IPS-18a (cell line): ENCODE results near the gene SLC39A3.

ENCODE experiments used
- H3K27ac ChIP-seq: one replicate; pipeline ENCODE4 v1.5.1; 2013; ENCODE audit warnings: low read length
- H3K27me3 ChIP-seq: one replicate; pipeline ENCODE4 v1.6.1; 2013; ENCODE audit warnings: mild to moderate bottlenecking, low read length; ENCODE audit not compliant: control insufficient read depth, insufficient read depth
- H3K36me3 ChIP-seq: one replicate; pipeline ENCODE4 v1.6.1; 2013; ENCODE audit warnings: low read depth, low read length; ENCODE audit not compliant: control insufficient read depth
- H3K4me1 ChIP-seq: one replicate; pipeline ENCODE4 v1.6.1; 2013; ENCODE audit warnings: low read depth, low read length; ENCODE audit not compliant: control insufficient read depth
- H3K4me3 ChIP-seq: one replicate; pipeline ENCODE4 v1.5.1; 2013; ENCODE audit warnings: low read length
- H3K9ac ChIP-seq: one replicate; pipeline ENCODE4 v1.6.1; 2013; ENCODE audit warnings: mild to moderate bottlenecking, low read length, moderate library complexity
- H3K9me3 ChIP-seq: one replicate; pipeline ENCODE4 v1.6.1; 2013; ENCODE audit warnings: low read depth, low read length; ENCODE audit not compliant: control insufficient read depth

The SLC39A3 gene

DNA sequence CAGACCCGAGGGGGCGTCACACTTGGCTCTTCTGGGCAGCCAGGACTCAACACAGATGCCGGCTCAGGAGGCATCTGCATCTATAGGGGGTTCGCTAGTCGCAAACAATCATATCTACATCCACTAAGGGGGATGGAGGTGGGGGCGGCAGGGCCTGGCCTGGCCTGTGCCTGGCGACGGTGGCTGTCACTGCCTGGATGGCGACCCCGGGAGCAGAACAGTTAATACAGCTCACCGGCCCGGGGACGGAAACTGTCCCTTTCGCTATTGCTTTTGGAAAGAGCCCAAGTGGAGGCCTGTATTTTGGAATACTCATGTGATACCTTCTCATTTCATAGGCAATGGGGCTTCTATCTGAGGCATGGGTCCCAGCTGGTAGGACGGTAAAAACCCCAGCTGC is 25.6 kb upstream of the SLC39A3 start:
- H3K9ac ChIP-seq, result no peak overlapping the region

DNA sequence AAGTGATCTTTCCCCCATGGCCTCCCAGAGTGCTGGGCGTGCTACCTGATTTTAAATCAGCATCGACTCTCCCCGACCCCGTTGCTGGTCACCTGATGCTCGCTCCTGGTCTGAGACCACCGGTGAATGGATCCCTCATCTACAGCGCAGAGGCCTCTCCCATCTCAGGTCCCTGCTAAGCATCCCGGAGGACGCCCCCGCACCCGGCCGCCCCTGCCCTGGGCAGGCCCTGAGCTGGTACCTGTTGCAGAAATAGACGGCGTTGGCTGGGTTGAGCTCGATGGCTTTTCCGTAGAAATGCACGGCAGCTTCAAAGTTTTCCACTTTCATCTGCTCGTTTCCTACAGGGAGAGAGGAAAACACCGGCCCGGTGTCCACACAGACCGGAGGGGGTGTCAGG is 25.1 kb upstream of the SLC39A3 start:
- Histone ChIP-seq H3K4me3 (no peak overlapping the region), H3K36me3 (peaks cover 61% of the 10 kb centered on the region), H3K4me1 (no peaks in the 10 kb centered on the region), H3K9ac (no peak overlapping the region), H3K27me3 (no peaks in the 10 kb centered on the region), H3K27ac (no peak overlapping the region), H3K9me3 (no peaks in the 10 kb centered on the region)

More for the DNA sequence above, 25.6 kb upstream of the SLC39A3 start:
- Histone ChIP-seq H3K4me3 (no peak overlapping the region), H3K27me3 (no peaks in the 10 kb centered on the region), H3K9me3 (no peaks in the 10 kb centered on the region), H3K27ac (no peak overlapping the region), H3K36me3 (peaks cover 61% of the 10 kb centered on the region), H3K4me1 (no peaks in the 10 kb centered on the region)

DNA sequence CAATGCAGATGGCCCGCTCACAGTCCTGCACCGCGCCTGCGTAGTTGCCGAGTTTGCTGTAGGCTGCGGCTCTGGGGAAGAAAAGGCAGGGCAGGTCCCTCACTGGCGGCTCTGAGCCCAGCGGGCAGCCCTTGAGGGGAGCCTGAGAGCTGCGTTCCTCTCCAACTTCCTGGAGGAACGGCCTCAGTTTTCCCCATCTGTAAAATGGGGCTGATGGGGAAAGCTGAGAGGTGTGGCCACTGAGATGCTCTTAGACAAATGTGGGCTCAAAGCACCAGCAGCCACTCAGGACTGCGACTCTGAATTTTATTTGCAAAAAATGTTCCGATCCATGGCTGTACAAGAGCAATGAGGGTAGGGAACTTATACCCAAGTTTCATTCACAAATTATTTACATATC is 23.9 kb upstream of the SLC39A3 start:
- Histone ChIP-seq H3K27me3 (no peaks in the 10 kb centered on the region), H3K4me3 (no peak overlapping the region), H3K36me3 (peaks cover 67% of the 10 kb centered on the region), H3K9me3 (no peaks in the 10 kb centered on the region), H3K27ac (no peak overlapping the region), H3K4me1 (no peaks in the 10 kb centered on the region), H3K9ac (no peak overlapping the region)

DNA sequence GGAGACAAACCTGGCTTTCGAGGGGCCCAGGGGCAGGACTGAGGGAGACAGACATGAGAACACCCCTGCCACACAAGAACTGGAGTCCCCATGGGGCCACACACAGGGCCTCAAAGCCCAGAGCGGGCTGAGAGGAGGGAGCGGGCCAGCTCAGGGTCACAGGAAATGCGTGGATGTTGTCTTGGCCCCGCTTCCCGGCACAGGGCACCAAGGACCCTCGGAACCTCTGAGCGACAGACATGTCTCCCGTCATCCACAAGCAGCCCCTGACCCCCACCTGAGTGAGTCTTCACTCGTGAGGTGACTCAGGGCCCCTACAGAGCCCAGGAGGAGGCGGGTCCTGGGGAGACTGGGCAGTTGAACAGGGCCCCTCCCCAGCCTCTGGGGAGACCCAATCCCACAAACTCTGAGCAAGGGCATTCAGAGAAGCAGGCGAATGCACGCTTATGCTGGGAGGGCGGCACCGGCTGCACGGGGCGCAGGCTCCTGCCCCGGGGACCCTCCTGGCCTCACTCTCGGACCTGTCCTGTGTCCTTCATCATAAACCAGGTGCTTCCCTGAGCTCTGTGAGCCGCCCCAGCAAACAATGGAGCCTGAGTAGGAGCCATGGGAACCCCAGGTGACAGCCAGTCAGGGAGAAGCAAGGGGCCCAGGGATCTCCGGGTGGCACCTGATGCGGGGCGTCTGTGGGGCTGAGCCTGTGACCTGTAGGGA is 23.1 kb upstream of the SLC39A3 start:
- Histone ChIP-seq H3K9ac (no peak overlapping the region), H3K4me3 (no peak overlapping the region), H3K9me3 (no peaks in the 10 kb centered on the region), H3K4me1 (no peaks in the 10 kb centered on the region), H3K36me3 (peaks cover 70% of the 10 kb centered on the region), H3K27ac (no peak overlapping the region), H3K27me3 (no peaks in the 10 kb centered on the region)

- no peaks in the 10 kb centered on the region for H3K9me3 ChIP-seq
- no peak overlapping the region for H3K27ac ChIP-seq
- H3K27me3 ChIP-seq, result no peaks in the 10 kb centered on the region
- H3K4me1 ChIP-seq, result no peaks in the 10 kb centered on the region
- H3K9ac ChIP-seq, result no peak overlapping the region
- H3K4me3 ChIP-seq, result no peak overlapping the region
- H3K36me3 ChIP-seq, result peaks cover 75% of the 10 kb centered on the region
Observed at GRCh38 chr19:2761876-2762782, 22.3 kb upstream of the SLC39A3 start.

- no peaks in the 10 kb centered on the region for H3K4me1 ChIP-seq
- no peaks in the 10 kb centered on the region for H3K27me3 ChIP-seq
- H3K9ac ChIP-seq, result no peak overlapping the region
- peaks cover 74% of the 10 kb centered on the region for H3K36me3 ChIP-seq
- no peaks in the 10 kb centered on the region for H3K9me3 ChIP-seq
- H3K4me3 ChIP-seq, result no peak overlapping the region
- H3K27ac ChIP-seq, result no peak overlapping the region
Observed at GRCh38 chr19:2761309-2761677, 21.5 kb upstream of the SLC39A3 start.

DNA sequence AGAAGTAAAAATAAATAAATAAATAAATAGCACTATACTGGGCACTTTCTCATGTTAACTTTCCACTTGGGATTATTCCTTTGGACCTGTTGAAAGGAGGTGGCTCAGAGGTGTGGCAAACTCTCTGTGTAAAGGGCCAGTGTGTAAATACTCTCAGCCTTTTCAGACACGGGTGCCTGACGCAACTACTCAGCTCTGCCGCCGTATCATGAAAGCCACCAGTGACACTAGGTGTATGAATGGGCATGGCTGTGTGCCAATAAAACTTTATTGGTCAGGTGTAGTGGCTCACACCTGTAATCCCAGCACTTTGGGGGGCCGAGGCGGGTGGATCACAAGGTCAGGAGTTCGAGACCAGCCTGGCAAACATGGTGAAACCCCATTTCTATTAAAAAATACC is 20.1 kb upstream of the SLC39A3 start:
- Histone ChIP-seq H3K4me1 (no peaks in the 10 kb centered on the region), H3K36me3 (peaks cover 77% of the 10 kb centered on the region), H3K9me3 (no peaks in the 10 kb centered on the region), H3K27me3 (no peaks in the 10 kb centered on the region), H3K27ac (no peak overlapping the region), H3K9ac (no peak overlapping the region), H3K4me3 (no peak overlapping the region)

DNA sequence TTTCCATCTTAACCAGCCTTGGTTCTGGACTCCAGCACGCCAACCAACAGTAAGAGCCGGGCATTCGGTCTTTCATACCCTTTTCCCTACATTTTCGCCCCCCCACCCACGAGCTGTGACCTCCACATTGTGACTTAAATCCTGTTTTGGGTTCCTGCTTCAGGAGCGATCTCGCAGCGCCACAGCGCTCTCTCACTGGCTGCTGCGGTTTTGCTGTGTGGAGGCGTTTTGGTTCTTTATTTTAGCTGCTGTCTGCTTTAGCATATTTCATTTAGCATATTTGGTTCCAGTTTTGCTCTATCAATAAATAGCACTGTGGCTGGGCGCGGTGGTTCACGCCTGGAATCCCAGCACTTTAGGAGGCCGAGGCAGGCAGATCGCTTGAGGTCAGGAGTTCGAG is 19.5 kb upstream of the SLC39A3 start:
- Histone ChIP-seq H3K4me3 (no peak overlapping the region), H3K9me3 (no peaks in the 10 kb centered on the region), H3K4me1 (no peaks in the 10 kb centered on the region), H3K9ac (no peak overlapping the region), H3K36me3 (peaks cover 78% of the 10 kb centered on the region), H3K27ac (no peak overlapping the region), H3K27me3 (no peaks in the 10 kb centered on the region)

- Histone ChIP-seq H3K4me1 (no peaks in the 10 kb centered on the region), H3K27me3 (no peaks in the 10 kb centered on the region), H3K9me3 (no peaks in the 10 kb centered on the region), H3K36me3 (peaks cover 77% of the 10 kb centered on the region), H3K9ac (no peak overlapping the region), H3K27ac (no peak overlapping the region), H3K4me3 (no peak overlapping the region)
Observed at GRCh38 chr19:2758601-2759313, 18.9 kb upstream of the SLC39A3 start.

DNA sequence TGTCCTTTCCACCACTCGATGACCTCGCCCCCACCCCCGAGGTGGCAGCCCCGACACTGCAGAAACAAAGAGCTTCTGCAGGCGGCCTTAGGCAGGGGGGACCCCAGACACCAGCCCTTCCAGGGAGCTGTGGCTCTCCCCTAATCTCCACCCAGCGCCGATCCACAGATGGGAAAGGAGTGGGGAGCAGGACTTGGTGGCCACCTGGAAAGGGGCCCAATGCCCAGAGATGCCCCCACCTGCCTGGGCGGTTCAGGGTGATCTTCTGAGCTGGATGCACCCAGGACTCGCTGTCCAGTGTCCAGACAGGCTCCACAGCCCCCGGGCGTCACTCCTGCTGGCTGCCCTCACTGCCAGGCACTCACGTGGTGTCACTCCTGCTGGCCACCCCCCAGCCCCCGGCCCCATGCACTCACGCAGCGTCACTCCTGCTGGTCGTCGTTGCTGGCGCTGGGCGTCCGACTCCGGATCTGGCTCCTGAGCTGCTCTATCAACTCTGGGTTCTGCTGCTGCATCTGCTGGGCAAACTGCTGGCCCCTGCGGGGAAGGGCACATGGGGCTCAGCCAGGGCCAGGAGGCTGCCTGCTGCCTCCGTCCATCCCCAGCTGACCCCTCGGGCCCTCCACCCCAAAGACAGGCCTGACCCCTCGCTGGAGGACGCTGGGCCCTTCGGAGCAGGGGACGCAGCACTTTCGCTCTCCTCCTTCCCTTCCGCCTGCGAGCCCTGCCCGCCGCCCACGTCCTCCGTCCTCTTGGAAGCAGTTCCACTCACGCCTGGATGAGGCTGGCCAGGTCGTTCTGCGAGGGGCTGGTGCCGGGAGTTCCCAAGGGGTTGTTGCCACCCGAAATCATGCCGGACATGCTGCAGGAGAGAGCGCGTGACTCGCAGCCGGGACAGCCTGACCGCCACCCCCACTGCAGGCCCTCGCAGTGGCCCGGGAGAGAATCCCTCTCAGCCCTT is 17.4 kb upstream of the SLC39A3 start:
- no peaks in the 10 kb centered on the region for H3K4me1 ChIP-seq
- H3K9ac ChIP-seq, result no peak overlapping the region
- no peaks in the 10 kb centered on the region for H3K9me3 ChIP-seq
- H3K27ac ChIP-seq, result no peak overlapping the region
- H3K4me3 ChIP-seq, result no peak overlapping the region
- no peaks in the 10 kb centered on the region for H3K27me3 ChIP-seq
- H3K36me3 ChIP-seq, result peaks cover 62% of the 10 kb centered on the region

DNA sequence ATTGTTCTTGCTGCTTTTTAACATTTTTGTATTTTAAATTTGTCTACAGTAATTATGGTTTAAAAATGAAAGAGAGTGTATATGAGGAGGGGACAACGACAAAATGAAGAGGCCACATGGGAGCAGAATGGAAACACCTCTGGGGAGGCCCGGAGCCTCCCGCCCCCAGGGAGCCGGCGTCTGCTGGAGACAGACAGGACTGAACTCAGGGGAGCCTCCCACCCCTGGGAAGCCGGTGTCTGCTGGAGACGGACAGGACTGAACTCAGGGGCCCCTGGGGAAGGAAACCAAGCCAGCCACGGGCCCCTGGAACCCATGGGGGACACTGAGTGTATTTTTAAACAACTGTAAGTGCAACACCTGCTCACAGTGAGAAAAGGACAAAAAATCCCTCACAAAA is 16.7 kb upstream of the SLC39A3 start:
- no peak overlapping the region for H3K4me3 ChIP-seq
- peaks cover 54% of the 10 kb centered on the region for H3K36me3 ChIP-seq
- no peaks in the 10 kb centered on the region for H3K27me3 ChIP-seq
- no peak overlapping the region for H3K9ac ChIP-seq
- no peak overlapping the region for H3K27ac ChIP-seq
- no peaks in the 10 kb centered on the region for H3K4me1 ChIP-seq
- H3K9me3 ChIP-seq, result no peaks in the 10 kb centered on the region
